MM.1S (cell line): ENCODE results near the gene AKAP6.

Experiments used
- EZH2 ChIP-seq: fragments of 300-600 bp; sonication (generic); optimal IDR thresholded peaks from 2 replicates; pipeline ENCODE3; 2017; ENCODE audit warnings: low read depth, mild to moderate bottlenecking, antibody characterized with exemption, low read length, mixed read lengths
- EZH2phosphoT487 ChIP-seq: fragments of 300-600 bp; sonication (generic); IDR thresholded peaks from 2 replicates; pipeline ENCODE4 v1.6.1; 2018; ENCODE audit warnings: antibody characterized with exemption, low read length
- TF ChIP-seq, protein P1 (sequence below): fragments of 300-600 bp; sonication (generic); IDR thresholded peaks from 2 replicates; pipeline ENCODE4 v1.5.1; 2016; ENCODE audit warnings: antibody characterized with exemption, low read length, mixed read lengths

DNA sequence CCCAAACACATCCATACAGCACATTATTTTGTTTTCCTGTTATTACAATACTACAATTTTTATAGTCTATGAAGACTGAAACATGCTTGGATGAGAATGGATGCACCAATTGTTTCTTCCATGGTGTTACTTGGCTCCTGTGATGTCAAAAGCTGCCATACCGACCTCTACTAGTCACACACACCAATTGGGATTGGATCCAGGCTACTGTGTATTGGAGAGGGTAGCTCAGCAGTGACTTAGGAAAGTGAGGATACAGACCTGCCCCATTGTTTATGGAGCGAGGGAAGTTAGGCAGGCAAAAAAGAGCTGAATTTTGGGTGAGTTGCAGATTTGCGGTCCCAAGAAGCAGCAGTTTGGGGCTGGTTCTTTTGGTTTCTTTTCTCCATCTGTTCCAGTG lies 30.8 kb upstream of the AKAP6 start:
- TF ChIP-seq, protein P1, sequence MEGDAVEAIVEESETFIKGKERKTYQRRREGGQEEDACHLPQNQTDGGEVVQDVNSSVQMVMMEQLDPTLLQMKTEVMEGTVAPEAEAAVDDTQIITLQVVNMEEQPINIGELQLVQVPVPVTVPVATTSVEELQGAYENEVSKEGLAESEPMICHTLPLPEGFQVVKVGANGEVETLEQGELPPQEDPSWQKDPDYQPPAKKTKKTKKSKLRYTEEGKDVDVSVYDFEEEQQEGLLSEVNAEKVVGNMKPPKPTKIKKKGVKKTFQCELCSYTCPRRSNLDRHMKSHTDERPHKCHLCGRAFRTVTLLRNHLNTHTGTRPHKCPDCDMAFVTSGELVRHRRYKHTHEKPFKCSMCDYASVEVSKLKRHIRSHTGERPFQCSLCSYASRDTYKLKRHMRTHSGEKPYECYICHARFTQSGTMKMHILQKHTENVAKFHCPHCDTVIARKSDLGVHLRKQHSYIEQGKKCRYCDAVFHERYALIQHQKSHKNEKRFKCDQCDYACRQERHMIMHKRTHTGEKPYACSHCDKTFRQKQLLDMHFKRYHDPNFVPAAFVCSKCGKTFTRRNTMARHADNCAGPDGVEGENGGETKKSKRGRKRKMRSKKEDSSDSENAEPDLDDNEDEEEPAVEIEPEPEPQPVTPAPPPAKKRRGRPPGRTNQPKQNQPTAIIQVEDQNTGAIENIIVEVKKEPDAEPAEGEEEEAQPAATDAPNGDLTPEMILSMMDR = no peak
- TF ChIP-seq EZH2phosphoT487 = no peak
- TF ChIP-seq EZH2 = no peak
